GM21526 (cell line): Measurements from ENCODE around the gene GTF3C2.

Experiments
- ATAC-seq: cut with Tn5 transposase; IDR thresholded peaks from one replicate; pipeline ENCODE4 v1.9.1; 2021; ENCODE audit warnings: moderate library complexity; ENCODE audit not compliant: unreplicated experiment, low FRiP score

The GTF3C2 gene

GRCh38 chr2:27356382-27357181 is at the start of gene GTF3C2:
Gene GTF3C2 (minus strand): TSS chr2:27356764. CDS start chr2:27343554, 13,210 bp downstream.
- peak; percentile 61 for ATAC-seq

GRCh38 chr2:27400348-27401135 is 44.0 kb upstream of the GTF3C2 start:
- no peak for ATAC-seq

GRCh38 chr2:27398962-27399361 is 42.4 kb upstream of the GTF3C2 start:
- ATAC-seq: no peak

GRCh38 chr2:27393225-27393624 is 36.7 kb upstream of the GTF3C2 start:
- ATAC-seq: no peak

- ATAC-seq: no peak
Measured at GRCh38 chr2:27390822-27391679, 34.5 kb upstream of the GTF3C2 start.

- no peak for ATAC-seq
Measured at GRCh38 chr2:27381577-27382181, 25.1 kb upstream of the GTF3C2 start.

GRCh38 chr2:27380626-27381545 is 24.3 kb upstream of the GTF3C2 start, which contains the start of gene ZNF513:
Gene ZNF513 (minus strand): TSS chr2:27380734. CDS start chr2:27380526, 208 bp downstream.
- peak; percentile 67 for ATAC-seq

GRCh38 chr2:27379836-27380625 is 23.5 kb upstream of the GTF3C2 start:
- ATAC-seq: peak; percentile 29

- no peak for ATAC-seq
Measured at GRCh38 chr2:27379383-27379835, 22.8 kb upstream of the GTF3C2 start.

- no peak for ATAC-seq
Measured at GRCh38 chr2:27378809-27379290, 22.3 kb upstream of the GTF3C2 start.

- ATAC-seq: no peak
Measured at GRCh38 chr2:27378096-27378808, 21.7 kb upstream of the GTF3C2 start.

GRCh38 chr2:27377618-27378095 is 21.1 kb upstream of the GTF3C2 start:
- no peak for ATAC-seq

GRCh38 chr2:27376866-27377617 is 20.5 kb upstream of the GTF3C2 start:
- no peak for ATAC-seq

GRCh38 chr2:27376151-27376865 is 19.7 kb upstream of the GTF3C2 start:
- ATAC-seq: no peak

GRCh38 chr2:27375513-27376099 is 19.0 kb upstream of the GTF3C2 start:
- no peak for ATAC-seq

- ATAC-seq: no peak
Measured at GRCh38 chr2:27373567-27373966, 17.0 kb upstream of the GTF3C2 start.
